ENCODE results near the gene ZSCAN2.

- TF ChIP-seq POLR2AphosphoS5 (IDR thresholded peaks at IDR 0.05; ENCODE audit: borderline replicate concordance, low read depth, low read length) (no peak), EZH2 (IDR thresholded peaks at IDR 0.05) (no peak)
Measured at GRCh38 chr15:84648539-84648938, 47.7 kb downstream of the ZSCAN2 start.
